NOMO-1 treated with DMSO at 0.1 percent for 48 hours (cell line): ENCODE data around the gene RPUSD1.
A peak's percentile ranks its signal among the peaks of the same experiment; 100 is the strongest.
"Not testable (repeated sequence)": the region's sequence is repeated elsewhere in the genome, so short reads cannot be mapped to it uniquely, and the experiment has no call there.

Source experiments
- DNase-seq: peaks from one replicate; lab custom pipeline; 2025; ENCODE audit not compliant: unreplicated experiment; lab: John Stamatoyannopoulos, UW

RPUSD1 gene

DNA sequence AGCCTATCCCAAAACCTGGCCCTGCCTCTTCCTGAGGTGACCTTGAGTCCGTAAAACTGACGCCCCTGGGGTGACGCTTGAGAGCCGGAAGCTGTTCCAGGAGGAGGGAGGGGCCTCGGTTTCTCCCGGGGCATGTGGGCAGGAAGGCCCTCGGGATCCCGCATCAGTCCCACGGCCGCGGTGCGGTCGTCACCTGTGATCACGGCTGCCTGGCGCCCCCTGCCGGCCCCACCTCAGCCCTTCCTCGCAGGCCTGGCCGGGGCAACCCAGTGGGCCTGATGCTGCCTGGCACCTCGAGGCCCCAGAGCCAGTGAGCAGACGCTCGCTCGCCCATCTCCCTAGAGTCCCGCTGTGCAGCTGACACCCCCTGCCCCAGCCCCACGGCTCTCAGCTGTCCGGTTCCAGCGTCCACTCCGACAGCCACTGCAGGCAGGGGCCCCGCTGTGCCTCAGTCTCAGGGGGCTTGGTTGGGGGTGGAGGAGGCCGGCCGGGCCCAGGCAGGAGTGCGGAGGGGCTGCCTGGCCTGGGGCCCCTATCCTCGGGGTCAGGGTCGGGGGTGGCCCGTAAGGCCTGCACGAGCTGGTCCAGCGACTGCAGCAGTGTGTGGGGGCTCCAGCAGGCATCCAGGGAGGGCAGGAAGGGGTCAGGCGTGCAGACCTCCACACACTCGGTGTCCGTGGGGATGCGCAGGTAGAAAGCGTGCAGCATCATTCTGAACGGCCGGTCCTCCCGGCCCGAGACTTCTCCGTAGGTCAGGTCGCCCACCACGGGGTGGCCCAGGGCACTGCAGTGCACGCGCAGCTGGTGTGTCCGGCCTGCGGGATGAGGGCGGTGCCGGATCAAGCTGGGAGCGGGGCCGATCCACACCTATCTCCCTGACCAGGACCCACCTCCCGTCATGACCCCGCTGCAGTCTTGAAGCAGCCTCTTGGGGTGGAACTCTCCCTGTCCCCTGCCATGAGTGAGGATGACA lies 2.3 kb downstream of the RPUSD1 start:
- peak; percentile 53 for DNase-seq

- no peak for DNase-seq
Measured at GRCh38 chr16:784431-784830, 3.8 kb downstream of the RPUSD1 start.

DNA sequence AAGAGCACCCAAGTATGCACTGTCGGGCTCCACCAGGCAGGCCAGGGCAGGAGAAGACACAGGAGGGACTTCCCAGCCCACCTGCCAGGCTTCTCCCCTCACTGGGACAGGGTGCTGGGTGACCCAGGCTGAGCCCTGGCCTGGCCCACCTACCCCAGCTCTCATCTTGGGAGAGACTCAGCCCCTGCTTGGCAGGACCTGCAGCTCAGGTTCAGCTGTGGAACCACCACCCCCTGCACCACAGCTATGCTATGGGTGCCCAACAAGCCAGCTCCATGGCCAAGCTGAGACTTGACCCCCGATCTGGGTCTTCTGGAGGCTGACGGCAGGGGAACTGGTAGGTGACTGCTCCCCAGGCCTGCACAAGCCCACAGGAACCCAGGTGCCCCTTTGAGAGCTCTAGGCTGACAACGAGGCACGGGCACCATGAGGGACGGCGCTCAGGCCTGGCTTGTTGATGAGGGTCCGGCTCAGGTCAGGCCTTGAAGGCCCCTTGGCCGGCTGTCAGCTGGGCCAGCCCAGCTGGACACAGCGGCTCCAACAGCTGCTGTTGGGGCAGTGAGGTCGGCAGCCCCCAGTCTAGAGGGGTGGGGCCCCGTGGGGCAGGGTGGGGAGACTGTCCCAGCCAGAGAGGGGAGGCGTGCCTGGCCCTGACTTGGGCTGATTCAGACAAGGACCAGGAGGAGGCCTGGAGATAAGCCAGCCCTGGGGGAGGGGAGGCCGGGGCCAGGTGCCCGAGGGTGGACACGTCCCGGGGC lies 4.6 kb downstream of the RPUSD1 start:
- DNase-seq: no peak

DNA sequence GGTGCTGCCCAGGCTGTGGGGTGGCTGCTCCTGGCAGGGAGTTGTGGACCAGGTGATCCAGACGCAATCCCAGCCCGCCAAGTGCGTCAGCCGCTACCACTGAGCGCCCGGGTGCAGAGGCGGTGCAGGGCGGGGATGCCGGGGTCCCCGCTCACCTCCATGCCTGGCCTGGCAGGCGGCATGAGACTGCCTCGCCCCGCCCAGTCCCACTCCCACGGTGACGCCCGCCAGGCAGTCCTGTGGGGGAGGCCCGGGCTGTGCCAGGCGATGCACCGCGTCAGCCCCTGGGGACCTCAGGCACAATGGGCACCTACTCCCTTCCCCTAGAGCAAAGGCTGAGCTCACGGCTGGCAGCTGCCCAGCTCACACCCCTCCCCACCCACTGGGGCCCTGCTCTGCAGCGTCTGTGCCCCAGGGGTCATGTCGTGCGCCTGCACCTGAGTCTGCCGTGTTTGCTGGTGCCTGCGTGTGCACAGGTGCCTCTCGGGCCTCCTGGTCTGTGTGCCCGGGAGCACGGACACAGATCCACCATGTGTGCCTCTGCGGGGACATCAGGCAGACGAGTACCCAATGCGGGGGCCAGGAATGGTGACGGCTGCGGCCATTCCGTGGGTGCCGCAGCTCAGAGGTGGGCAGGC lies 5.3 kb downstream of the RPUSD1 start:
- no peak for DNase-seq

- DNase-seq: no peak
Measured at GRCh38 chr16:782258-782657, 5.9 kb downstream of the RPUSD1 start.

GRCh38 chr16:781346-782010 lies 6.7 kb downstream of the RPUSD1 start:
- no peak for DNase-seq

DNA sequence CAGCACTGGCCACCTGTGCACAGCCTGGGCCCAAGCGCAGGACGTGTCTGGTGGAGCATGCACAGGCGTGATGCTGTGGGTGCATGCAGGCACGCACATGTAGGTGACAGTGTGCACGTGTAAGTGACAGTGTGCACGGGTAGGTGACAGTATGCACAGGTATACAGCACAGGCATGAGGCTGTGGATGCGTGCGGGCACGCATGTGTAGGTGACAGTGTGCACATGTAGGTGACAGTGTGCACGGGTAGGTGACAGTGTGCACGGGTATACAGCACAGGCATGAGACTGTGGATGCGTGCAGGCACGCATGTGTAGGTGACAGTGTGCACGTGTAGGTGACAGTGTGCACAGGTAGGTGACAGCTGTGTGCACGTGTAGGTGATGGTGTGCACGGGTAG lies 7.9 kb downstream of the RPUSD1 start:
- DNase-seq: no peak

GRCh38 chr16:779561-779960 lies 8.6 kb downstream of the RPUSD1 start:
- no peak for DNase-seq

GRCh38 chr16:778909-779527 lies 9.2 kb downstream of the RPUSD1 start:
- DNase-seq: no peak

DNA sequence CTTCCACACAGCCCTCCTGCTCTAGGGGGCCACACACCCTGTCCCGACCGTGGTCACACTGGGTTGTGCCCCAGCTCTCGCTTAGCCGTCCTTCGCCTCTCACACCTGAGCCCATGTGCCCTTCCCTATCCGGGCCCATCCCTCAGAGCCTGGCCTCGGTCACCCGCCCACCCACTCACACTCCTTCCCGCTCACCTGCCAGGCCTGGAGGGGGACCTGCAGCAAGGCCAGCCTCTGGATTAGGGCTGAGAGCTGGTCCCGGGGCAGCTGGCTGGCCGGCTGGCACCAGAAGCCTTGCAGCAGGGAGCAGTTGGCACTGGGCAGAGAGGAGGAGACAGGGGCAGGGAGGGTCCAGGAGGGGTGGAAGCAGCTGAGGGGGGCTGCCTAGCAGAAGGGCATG lies 9.7 kb downstream of the RPUSD1 start:
- DNase-seq: no peak

- DNase-seq: no peak
Measured at GRCh38 chr16:777826-778225, 10.4 kb downstream of the RPUSD1 start.

DNA sequence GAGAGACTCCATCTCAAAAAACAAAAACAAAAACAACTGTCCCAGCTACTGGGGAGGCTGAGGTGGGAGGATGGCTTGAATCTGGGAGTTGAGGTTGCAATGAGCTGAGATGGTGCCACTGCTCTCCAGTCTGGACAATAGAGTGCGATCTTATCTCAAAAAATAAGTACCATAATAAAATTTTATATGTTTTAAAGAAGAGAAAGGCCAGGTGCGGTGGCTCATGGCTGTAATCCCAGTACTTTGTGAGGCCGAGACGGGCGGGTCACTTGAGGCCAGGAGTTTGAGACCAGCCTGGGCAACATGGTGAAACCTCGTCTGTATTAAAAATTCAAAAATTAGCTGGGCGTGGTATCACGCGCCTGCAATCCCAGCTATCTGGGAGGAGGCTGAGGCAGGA lies 11.4 kb downstream of the RPUSD1 start:
- DNase-seq: no peak

DNA sequence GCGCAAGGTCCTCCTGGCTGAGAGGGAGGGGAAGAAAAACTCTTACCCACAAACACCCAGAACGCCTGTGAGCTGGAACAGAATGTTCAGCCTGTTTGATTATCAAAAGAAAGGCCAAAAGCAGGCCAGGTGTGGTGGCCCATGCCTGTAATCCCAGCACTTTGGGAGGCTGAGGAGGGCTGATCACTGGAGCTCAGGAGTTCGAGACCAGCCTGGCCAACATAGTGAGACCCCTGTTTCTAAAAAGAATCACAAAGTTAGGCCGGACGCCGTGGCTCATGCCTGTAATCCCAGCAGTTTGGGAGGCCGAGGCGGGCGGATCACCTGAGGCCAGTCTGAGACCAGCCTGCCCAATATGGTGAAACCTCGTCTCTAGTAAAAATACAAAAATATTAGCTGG lies 11.9 kb downstream of the RPUSD1 start:
- DNase-seq: not testable (repeated sequence)

DNA sequence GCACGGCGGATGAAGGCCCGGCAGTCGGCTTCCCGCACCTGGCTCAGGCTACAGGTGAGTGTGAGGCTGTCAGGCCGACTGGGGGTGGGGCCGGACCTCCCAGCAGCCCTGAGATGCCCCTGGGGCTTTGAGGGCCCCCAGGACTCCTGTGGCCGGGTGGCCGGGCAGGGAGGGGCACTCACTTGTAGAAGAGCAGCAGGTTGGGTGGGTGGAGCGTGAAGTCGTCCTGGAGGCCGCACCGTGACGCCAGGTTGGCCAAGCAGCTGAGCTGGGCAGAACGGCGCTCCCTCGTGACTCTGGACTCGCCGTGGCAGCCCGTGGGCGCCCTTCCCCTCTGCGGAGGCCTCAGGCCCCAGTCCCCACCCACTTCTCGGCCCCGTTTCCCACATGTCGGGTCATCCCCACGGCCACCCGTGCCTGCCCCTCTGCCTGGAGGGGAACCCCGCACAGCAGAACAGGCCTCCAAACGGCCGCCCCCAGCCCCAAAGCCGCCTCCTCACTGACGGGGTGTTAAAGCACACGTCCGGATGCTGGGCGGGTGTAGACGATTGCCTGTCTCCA lies 12.9 kb downstream of the RPUSD1 start:
- no peak for DNase-seq

GRCh38 chr16:774086-775001 lies 13.8 kb downstream of the RPUSD1 start:
- no peak for DNase-seq

DNA sequence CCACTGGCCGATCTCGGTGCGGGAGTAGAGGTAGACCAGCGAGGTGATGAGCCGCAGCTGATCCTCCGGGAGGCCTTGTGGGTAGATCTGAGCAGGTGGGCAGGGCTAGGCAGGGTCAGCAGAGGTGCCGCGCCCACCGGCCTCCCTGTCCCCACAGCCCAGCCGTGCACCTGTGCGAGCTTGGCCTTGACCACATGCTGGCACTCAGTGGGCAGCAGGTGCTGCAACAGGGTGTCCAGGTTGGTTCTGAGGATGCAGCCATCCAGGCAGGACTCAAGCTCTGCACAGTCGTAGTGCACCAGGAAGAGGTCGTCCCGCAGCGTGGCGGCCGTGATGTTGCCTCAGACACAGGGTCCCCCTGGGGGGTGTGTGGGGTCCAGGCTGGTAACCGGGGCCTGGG lies 15.2 kb downstream of the RPUSD1 start:
- no peak for DNase-seq

DNA sequence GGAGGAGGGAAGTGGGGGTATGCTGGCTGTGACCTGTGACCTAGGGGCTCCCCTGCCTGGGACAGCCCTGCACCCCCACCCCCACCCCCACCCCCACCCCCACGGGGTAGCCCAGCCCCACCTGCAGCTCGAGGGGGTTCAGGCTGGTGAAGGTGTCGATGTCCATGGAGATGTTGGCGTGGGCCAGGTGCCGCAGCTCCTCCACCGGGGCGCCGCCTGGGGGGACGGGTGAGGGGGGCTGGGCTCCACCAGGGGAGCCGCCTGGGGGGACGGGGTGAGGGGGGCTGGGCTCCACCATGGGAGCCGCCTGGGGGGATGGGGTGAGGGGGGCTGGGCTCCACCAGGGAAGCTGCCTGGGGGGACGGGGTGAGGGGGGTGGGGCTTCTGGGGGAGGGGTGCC lies 17.8 kb downstream of the RPUSD1 start:
- no peak for DNase-seq

DNA sequence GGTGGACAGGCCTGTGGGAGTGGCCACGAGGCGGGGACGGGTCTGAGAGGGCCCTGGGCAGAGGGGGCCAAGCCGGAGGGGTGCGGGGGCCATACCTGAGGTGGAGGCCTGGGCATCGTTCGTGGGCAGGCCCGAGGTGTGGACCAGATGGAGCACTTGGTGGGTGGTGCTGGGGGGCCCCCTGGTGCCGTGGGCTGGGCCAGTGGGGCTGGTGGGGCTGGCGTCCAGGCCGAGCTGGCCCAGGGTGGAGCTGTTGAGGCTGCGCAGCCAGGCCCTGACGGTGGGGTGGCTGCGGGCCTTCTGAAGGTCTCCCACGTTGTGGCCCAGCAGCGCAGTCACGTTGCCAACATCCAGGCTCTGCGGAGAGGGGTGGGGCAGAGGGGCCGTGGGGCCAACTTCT lies 18.2 kb downstream of the RPUSD1 start:
- DNase-seq: no peak

GRCh38 chr16:769184-769784 lies 18.9 kb downstream of the RPUSD1 start:
- DNase-seq: no peak
